ENCODE data around the gene ICE2. TPM values are rescaled to one million over a fixed set of nuclear protein-coding genes. Genes with fewer than 3 reads are reported as not detected.

Gene ICE2
- total and polyA plus RNA-seq, 2 of the 8 experiments (the other 6 are each of a cell fraction or from before 2014, with no cell fraction given), result 40.0 to 87.3 TPM

DNA sequence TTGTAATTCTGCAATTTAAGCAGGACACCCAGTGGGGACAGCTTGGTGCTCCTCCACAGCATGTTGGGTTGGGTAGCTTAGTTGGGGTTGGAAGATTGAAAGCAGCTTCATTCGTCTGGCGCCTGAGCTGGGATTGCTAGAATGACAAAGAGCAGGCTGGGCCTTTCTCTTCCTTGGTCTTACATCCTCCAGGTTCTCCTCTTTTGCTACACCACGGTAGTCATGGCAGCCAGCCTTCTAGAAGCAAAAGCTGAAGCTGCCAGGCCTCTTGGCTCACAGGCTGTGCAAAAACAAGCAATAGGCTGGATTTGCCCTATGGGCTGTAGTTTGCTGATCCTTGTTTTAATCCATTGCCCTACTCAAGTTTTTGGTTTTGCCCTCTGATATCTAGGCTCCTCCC, 78.0 kb downstream of the ICE2 start:
- ChIA-PET POLR2A (ENCODE audit: partially characterized antibody) (interaction anchor here (0.7 to 1.7 kb wide), 3 partner anchors 17 to 79 kb away, joined by 3 to 4 read pairs (median 3); no protein-coding TSS in a partner anchor), CTCF (ENCODE audit: partially characterized antibody) (interaction anchor here (0.6 to 2.0 kb wide), 3 partner anchors 13 to 198 kb away, joined by 3 to 4 read pairs (median 3); no protein-coding TSS in a partner anchor)
- H3K9ac ChIP-seq (replicated peaks in 1 of 4; ENCODE audit: extremely low read depth in 1 of 4, low read depth in 3 of 4, low read length in 3 of 4), result no peak overlapping the region
- no peak overlapping the region for H3K4me3 ChIP-seq (ENCODE audit: extremely low read depth in 1 of 4, insufficient read depth in 2 of 4, low read depth in 3 of 4, low read length in 4 of 4)
- no peak overlapping the region for H3K56ac ChIP-seq (replicated peaks; ENCODE audit: insufficient read length, low read depth, low read length)
- TF ChIP-seq CTBP2 (IDR thresholded peaks at IDR 0.05; ENCODE audit: borderline replicate concordance, insufficient read depth, insufficient read length, low read length), result no peak
- no peak for TF ChIP-seq FOSL1 (IDR thresholded peaks at IDR 0.05; ENCODE audit: insufficient read depth, low read depth, low read length)
- TF ChIP-seq EZH2 (IDR thresholded peaks at IDR 0.05; ENCODE audit: low read depth, low read length, severe bottlenecking), result no peak
- no peak for TF ChIP-seq SP2 (IDR thresholded peaks at IDR 0.05; ENCODE audit: low read length)
- TF ChIP-seq, protein P1, sequence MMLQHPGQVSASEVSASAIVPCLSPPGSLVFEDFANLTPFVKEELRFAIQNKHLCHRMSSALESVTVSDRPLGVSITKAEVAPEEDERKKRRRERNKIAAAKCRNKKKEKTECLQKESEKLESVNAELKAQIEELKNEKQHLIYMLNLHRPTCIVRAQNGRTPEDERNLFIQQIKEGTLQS (IDR thresholded peaks at IDR 0.05; ENCODE audit: insufficient read depth, low read depth, low read length), result no peak
- H2BK12ac ChIP-seq (ENCODE audit: low read depth, low read length), result no peak overlapping the region
- H3K4me1 ChIP-seq (replicated peaks in 1 of 4; ENCODE audit: control insufficient read depth in 3 of 4, insufficient read depth in 4 of 4, low read length in 3 of 4), result peaks cover 4 to 15% (median 11%) of the 10 kb centered on the region in 4 experiments
- FAIRE-seq (no peak), DNase-seq (ENCODE audit: low read depth in 1 of 2, low spot score in 2 of 2) (no peak)
- H3K23me2 ChIP-seq (ENCODE audit: low read depth, low read length), result peaks cover 12% of the 10 kb centered on the region; the same call in 1 of the 2 replicates
- H4K91ac ChIP-seq (replicated peaks; ENCODE audit: insufficient read length, low read length), result no peak overlapping the region
- H2BK20ac ChIP-seq (ENCODE audit: low read length), result no peak overlapping the region
- WGBS, 2 experiments (ENCODE audit: extremely low coverage in 1 of 2, insufficient coverage in 1 of 2, insufficient read length in 1 of 2, insufficient replicate concordance in 2 of 2, low coverage in 1 of 2, low lambda C conversion rate in 2 of 2, missing lambda C conversion rate in 1 of 2), result 45% methylated on average over 3 of the region's 3 CpGs; no CpG with 5 or more reads in 1 of the 2 experiments
- no peak overlapping the region for H2BK120ac ChIP-seq (replicated peaks; ENCODE audit: low read depth, low read length)
- no peak overlapping the region; the same call in 1 of the 2 replicates for H2BK15ac ChIP-seq (ENCODE audit: low read length)
- 0 out of 4 replicates have a peak overlapping the region, but pooled peaks of 1 of the 2 experiments have one; percentile 1 for H3K4me2 ChIP-seq (ENCODE audit: insufficient read depth in 1 of 2, low read depth in 2 of 2, low read length in 2 of 2)
- H4K8ac ChIP-seq (ENCODE audit: extremely low read depth, insufficient read depth, low read length), result no peak overlapping the region
- peaks cover 0 to 2% of the 10 kb centered on the region in 2 experiments; a peak in 1 of 4 replicates for H3K79me2 ChIP-seq (ENCODE audit: control insufficient read depth in 1 of 2, insufficient read depth in 2 of 2, low read length in 2 of 2)
- no peak overlapping the region for H3K4ac ChIP-seq (replicated peaks; ENCODE audit: insufficient read length, low read depth, low read length)
- no peaks in the 10 kb centered on the region for H3K9me3 ChIP-seq (ENCODE audit: insufficient read depth in 2 of 2, low read depth in 1 of 2, low read length in 1 of 2)
- no peak overlapping the region for H3K14ac ChIP-seq (ENCODE audit: insufficient read length)
- H3K23ac ChIP-seq (ENCODE audit: insufficient read length), result no peak overlapping the region
- H2AK5ac ChIP-seq (ENCODE audit: low read depth, low read length), result no peak overlapping the region
- no peak overlapping the region for H2BK5ac ChIP-seq (ENCODE audit: low read depth, low read length)
- H4K5ac ChIP-seq (ENCODE audit: insufficient read length, low read depth, low read length), result no peak overlapping the region
- no peaks in the 10 kb centered on the region for H4K20me1 ChIP-seq (replicated peaks in 1 of 2; ENCODE audit: control insufficient read depth in 1 of 2, insufficient read depth in 2 of 2, low read length in 2 of 2)
- H3K79me1 ChIP-seq (ENCODE audit: low read depth, low read length), result no peaks in the 10 kb centered on the region; the same call in 1 of the 2 replicates
- H3K27ac ChIP-seq (ENCODE audit: low read depth, low read length), result no peak overlapping the region
- no peak overlapping the region for H3K18ac ChIP-seq (ENCODE audit: extremely low read depth, low read length)
- peaks cover 0 to 12% (median 6%) of the 10 kb centered on the region in 4 experiments; a peak in 6 of 7 replicates for H3K27me3 ChIP-seq (replicated peaks in 1 of 4; ENCODE audit: control insufficient read depth in 3 of 4, extremely low read depth in 1 of 4, insufficient read depth in 3 of 4, low read length in 3 of 4)
- H3K36me3 ChIP-seq (ENCODE audit: control insufficient read depth in 2 of 4, insufficient read depth in 4 of 4, low read length in 3 of 4), result no peaks in the 10 kb centered on the region
- H2AFZ ChIP-seq (ENCODE audit: low read length), result no peak overlapping the region

Data from H1 (cell line).